HL-60 (cell line): ENCODE data around the gene CTR9.

Source experiments
- DNase-seq, 2 experiments: peaks; one replicate each; pipeline ENCODE4 v3.0.0-alpha.2; 2010 to 2020; ENCODE audit warnings: low read depth in 1 of 2, low spot score in 1 of 2
- H3K27ac ChIP-seq: fragments of 250-450 bp; sonication (Bioruptor Pico); replicated peaks from 2 replicates; pipeline ENCODE4 v1.5.1; 2020; ENCODE audit warnings: mild to moderate bottlenecking, moderate library complexity
- H3K27me3 ChIP-seq: fragments of 250-450 bp; sonication (Bioruptor Pico); 2 replicates; pipeline ENCODE4 v1.5.1; 2021; ENCODE audit warnings: mild to moderate bottlenecking, moderate library complexity; ENCODE audit not compliant: insufficient read depth, poor library complexity, severe bottlenecking
- H3K4me3 ChIP-seq: replicated peaks from 2 replicates; pipeline ENCODE4 v1.5.1; 2011; ENCODE audit warnings: mild to moderate bottlenecking, control low read depth, low read length; ENCODE audit not compliant: insufficient read depth
- GABPA ChIP-seq: IDR thresholded peaks from 2 replicates; pipeline ENCODE4 v1.6.1; 2012; ENCODE audit warnings: low read depth
- POLR2AphosphoS5 ChIP-seq: IDR thresholded peaks from 2 replicates; pipeline ENCODE4 v1.6.1; 2012; ENCODE audit warnings: low read depth
- SPI1 ChIP-seq: IDR thresholded peaks from 2 replicates; pipeline ENCODE4 v1.6.1; 2012; ENCODE audit warnings: low read depth, mild to moderate bottlenecking, borderline replicate concordance
- TF ChIP-seq, protein P1 (sequence below): IDR thresholded peaks from one replicate; pipeline ENCODE4 v1.5.1; 2011; ENCODE audit warnings: low read length, control low read depth, inconsistent platforms; ENCODE audit not compliant: insufficient read depth
- TF ChIP-seq, protein P2 (sequence below): IDR thresholded peaks from 2 replicates; pipeline ENCODE4 v1.6.1; 2012; ENCODE audit warnings: low read depth; ENCODE audit not compliant: insufficient replicate concordance

CTR9 gene

DNA sequence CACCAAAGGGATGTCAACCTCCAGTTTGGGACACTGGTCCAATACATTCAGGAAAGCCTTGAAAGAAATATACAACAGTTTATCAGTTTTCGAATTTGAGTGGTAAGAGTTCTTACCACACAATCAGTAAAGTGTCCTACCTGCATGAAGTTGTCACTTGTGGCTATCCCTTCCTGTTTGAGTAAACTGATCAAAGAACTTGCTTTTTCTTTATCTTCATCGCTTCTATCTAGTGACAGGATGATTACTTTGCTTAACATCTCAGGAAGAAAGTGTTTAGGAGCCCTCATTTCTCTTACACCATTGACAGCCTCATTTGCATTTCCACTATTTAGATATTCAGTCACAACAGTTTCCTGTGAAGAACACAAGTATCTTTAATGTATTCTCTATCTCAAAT, 49.2 kb downstream of the CTR9 start:
- no peak for DNase-seq
- TF ChIP-seq POLR2AphosphoS5, result no peak
- TF ChIP-seq, protein P1, sequence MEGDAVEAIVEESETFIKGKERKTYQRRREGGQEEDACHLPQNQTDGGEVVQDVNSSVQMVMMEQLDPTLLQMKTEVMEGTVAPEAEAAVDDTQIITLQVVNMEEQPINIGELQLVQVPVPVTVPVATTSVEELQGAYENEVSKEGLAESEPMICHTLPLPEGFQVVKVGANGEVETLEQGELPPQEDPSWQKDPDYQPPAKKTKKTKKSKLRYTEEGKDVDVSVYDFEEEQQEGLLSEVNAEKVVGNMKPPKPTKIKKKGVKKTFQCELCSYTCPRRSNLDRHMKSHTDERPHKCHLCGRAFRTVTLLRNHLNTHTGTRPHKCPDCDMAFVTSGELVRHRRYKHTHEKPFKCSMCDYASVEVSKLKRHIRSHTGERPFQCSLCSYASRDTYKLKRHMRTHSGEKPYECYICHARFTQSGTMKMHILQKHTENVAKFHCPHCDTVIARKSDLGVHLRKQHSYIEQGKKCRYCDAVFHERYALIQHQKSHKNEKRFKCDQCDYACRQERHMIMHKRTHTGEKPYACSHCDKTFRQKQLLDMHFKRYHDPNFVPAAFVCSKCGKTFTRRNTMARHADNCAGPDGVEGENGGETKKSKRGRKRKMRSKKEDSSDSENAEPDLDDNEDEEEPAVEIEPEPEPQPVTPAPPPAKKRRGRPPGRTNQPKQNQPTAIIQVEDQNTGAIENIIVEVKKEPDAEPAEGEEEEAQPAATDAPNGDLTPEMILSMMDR, result no peak
- no peak for TF ChIP-seq SPI1
- TF ChIP-seq GABPA, result no peak
- TF ChIP-seq, protein P2, sequence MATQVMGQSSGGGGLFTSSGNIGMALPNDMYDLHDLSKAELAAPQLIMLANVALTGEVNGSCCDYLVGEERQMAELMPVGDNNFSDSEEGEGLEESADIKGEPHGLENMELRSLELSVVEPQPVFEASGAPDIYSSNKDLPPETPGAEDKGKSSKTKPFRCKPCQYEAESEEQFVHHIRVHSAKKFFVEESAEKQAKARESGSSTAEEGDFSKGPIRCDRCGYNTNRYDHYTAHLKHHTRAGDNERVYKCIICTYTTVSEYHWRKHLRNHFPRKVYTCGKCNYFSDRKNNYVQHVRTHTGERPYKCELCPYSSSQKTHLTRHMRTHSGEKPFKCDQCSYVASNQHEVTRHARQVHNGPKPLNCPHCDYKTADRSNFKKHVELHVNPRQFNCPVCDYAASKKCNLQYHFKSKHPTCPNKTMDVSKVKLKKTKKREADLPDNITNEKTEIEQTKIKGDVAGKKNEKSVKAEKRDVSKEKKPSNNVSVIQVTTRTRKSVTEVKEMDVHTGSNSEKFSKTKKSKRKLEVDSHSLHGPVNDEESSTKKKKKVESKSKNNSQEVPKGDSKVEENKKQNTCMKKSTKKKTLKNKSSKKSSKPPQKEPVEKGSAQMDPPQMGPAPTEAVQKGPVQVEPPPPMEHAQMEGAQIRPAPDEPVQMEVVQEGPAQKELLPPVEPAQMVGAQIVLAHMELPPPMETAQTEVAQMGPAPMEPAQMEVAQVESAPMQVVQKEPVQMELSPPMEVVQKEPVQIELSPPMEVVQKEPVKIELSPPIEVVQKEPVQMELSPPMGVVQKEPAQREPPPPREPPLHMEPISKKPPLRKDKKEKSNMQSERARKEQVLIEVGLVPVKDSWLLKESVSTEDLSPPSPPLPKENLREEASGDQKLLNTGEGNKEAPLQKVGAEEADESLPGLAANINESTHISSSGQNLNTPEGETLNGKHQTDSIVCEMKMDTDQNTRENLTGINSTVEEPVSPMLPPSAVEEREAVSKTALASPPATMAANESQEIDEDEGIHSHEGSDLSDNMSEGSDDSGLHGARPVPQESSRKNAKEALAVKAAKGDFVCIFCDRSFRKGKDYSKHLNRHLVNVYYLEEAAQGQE, result no peak
- Histone ChIP-seq H3K4me3 (no peak overlapping the region), H3K27ac (no peak overlapping the region), H3K27me3 (no peaks in the 10 kb centered on the region)

DNA sequence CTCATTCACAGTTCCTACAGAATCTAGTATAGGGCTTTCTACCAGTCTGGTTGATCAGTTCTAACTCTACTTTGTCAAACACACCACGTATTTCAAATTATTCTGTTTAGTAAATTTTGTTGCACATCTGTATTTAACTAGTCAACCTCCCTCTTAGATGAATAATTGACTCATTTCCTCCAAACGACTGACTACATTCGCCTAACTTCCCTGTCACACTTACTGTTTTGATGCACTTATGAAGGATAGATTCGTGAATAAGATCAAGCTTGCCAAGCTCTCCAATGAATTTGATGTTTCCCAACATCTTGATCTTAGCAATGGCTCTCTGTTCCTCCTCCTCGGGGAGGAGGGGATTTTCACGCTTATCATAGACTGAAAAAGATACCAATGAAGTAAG, 52.6 kb downstream of the CTR9 start:
- TF ChIP-seq, protein P2, result no peak
- TF ChIP-seq POLR2AphosphoS5 (no peak), SPI1 (no peak), GABPA (no peak)
- TF ChIP-seq, protein P1, result no peak
- no peak overlapping the region for H3K27ac ChIP-seq
- no peaks in the 10 kb centered on the region for H3K27me3 ChIP-seq
- H3K4me3 ChIP-seq, result no peak overlapping the region
- peak in 1 of 2 experiments; percentile 33 for DNase-seq

DNA sequence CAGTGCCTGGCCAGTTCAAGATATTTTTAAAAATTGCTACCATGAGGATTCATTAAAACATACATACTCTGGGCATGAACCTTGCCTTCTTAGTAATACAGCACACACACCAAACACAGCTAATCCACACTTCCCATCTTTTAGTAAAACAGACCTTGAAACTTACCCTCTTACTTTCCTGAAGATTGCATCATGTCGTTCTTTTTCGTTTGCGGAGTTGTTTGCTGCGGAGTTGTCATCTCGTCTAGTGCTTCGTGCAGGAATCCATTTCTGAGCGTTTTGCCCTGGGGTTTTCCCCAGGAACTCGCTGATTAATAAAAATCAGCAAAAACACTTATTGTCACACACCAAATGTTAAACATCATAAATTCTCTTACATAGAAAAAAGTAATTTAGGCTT, 54.7 kb downstream of the CTR9 start:
- Histone ChIP-seq H3K4me3 (no peak overlapping the region), H3K27ac (no peak overlapping the region), H3K27me3 (no peaks in the 10 kb centered on the region)
- no peak for TF ChIP-seq SPI1
- no peak for TF ChIP-seq POLR2AphosphoS5
- TF ChIP-seq GABPA, result no peak
- TF ChIP-seq, protein P1, result no peak
- TF ChIP-seq, protein P2, result no peak
- DNase-seq, result peak in 1 of 2 experiments; percentile 17
